OCI-LY1 (cell line): ENCODE measurements around the gene FTHL17.

ENCODE experiments used
- H2AFZ ChIP-seq: fragments of 200-600 bp; sonication (generic), shearing (Covaris generic); 2 replicates; pipeline ENCODE4 v1.6.0; 2014; ENCODE audit warnings: antibody characterized with exemption, mild to moderate bottlenecking, low read length
- H3F3A ChIP-seq: fragments of 200-600 bp; sonication (generic), shearing (Covaris generic); 2 replicates; pipeline ENCODE4 v1.6.0; 2014; ENCODE audit warnings: mild to moderate bottlenecking, antibody characterized with exemption, low read length, moderate library complexity; ENCODE audit not compliant: insufficient read depth
- H3K27ac ChIP-seq: fragments of 200-600 bp; sonication (generic); 2 replicates; pipeline ENCODE4 v1.5.1; 2014; ENCODE audit warnings: low read length, mixed run types, mild to moderate bottlenecking, low read depth; ENCODE audit not compliant: poor library complexity, severe bottlenecking
- H3K27me3 ChIP-seq: fragments of 200-600 bp; sonication (generic); 2 replicates; pipeline ENCODE4 v1.6.0; 2014; ENCODE audit warnings: antibody characterized with exemption, mild to moderate bottlenecking, low read length, moderate library complexity; ENCODE audit not compliant: insufficient read depth
- H3K36me3 ChIP-seq: fragments of 200-600 bp; sonication (generic); 2 replicates; pipeline ENCODE4 v1.6.1; 2014; ENCODE audit warnings: mild to moderate bottlenecking, antibody characterized with exemption, low read length, moderate library complexity, mixed read lengths; ENCODE audit not compliant: insufficient read depth
- H3K4me1 ChIP-seq: fragments of 200-600 bp; sonication (generic); 2 replicates; pipeline ENCODE4 v1.5.1; 2014; ENCODE audit warnings: mild to moderate bottlenecking, low read length, moderate library complexity; ENCODE audit not compliant: insufficient read depth, severe bottlenecking
- H3K4me2 ChIP-seq: fragments of 200-600 bp; sonication (generic), shearing (Covaris generic); 2 replicates; pipeline ENCODE4 v1.6.1; 2014; ENCODE audit warnings: low read length
- H3K4me3 ChIP-seq: fragments of 200-600 bp; sonication (generic); 2 replicates; pipeline ENCODE4 v1.5.1; 2014; ENCODE audit warnings: low read length, low read depth, mild to moderate bottlenecking, mixed read lengths; ENCODE audit not compliant: poor library complexity, severe bottlenecking
- H3K79me2 ChIP-seq: fragments of 200-600 bp; shearing (Covaris generic); 2 replicates; pipeline ENCODE4 v1.6.1; 2016; ENCODE audit warnings: mixed run types, low read length, mixed read lengths; ENCODE audit not compliant: insufficient read depth
- H3K9ac ChIP-seq: fragments of 200-600 bp; sonication (generic), shearing (Covaris generic); 2 replicates; pipeline ENCODE4 v1.6.1; 2014; ENCODE audit warnings: mild to moderate bottlenecking, low read length, mixed read lengths
- H3K9me2 ChIP-seq: fragments of 200-600 bp; sonication (generic), shearing (Covaris generic); 2 replicates; pipeline ENCODE4 v1.6.1; 2014; ENCODE audit warnings: low read depth, mild to moderate bottlenecking, low read length, mixed read lengths
- H3K9me3 ChIP-seq: fragments of 200-600 bp; shearing (Covaris generic); 2 replicates; pipeline ENCODE4 v1.6.1; 2014; ENCODE audit warnings: low read length, mixed read lengths
- H4K20me1 ChIP-seq: fragments of 200-600 bp; sonication (generic), shearing (Covaris generic); 2 replicates; pipeline ENCODE4 v1.6.0; 2016; ENCODE audit warnings: mild to moderate bottlenecking, low read length; ENCODE audit not compliant: insufficient read depth
- CTCF ChIP-seq: fragments of 200-600 bp; sonication (generic), shearing (Covaris generic); IDR thresholded peaks from 2 replicates; pipeline ENCODE4 v1.5.1; 2017; ENCODE audit warnings: mild to moderate bottlenecking, antibody characterized with exemption, low read length, moderate library complexity, mixed read lengths
- EZH2 ChIP-seq: fragments of 200-600 bp; sonication (generic), shearing (Covaris generic); IDR thresholded peaks from 2 replicates; pipeline ENCODE4 v1.8.0; 2017; ENCODE audit warnings: borderline replicate concordance, mixed run types, mild to moderate bottlenecking, antibody characterized with exemption, low read length, moderate library complexity, mixed read lengths

FTHL17 gene

GRCh38 chrX:31099536-31100090 lies 27.8 kb upstream of the FTHL17 start:
- Histone ChIP-seq H2AFZ (no peak overlapping the region), H3K9me2 (no peaks in the 10 kb centered on the region), H3K27ac (no peak overlapping the region), H3K4me2 (no peak overlapping the region), H4K20me1 (no peaks in the 10 kb centered on the region), H3K9ac (no peak overlapping the region), H3F3A (no peaks in the 10 kb centered on the region), H3K36me3 (no peaks in the 10 kb centered on the region), H3K4me3 (no peak overlapping the region), H3K27me3 (no peaks in the 10 kb centered on the region), H3K4me1 (no peaks in the 10 kb centered on the region), H3K79me2 (no peaks in the 10 kb centered on the region), H3K9me3 (no peaks in the 10 kb centered on the region)
- no peak for TF ChIP-seq EZH2

- H4K20me1 ChIP-seq: no peaks in the 10 kb centered on the region
- no peaks in the 10 kb centered on the region for H3K4me1 ChIP-seq
- no peak overlapping the region for H3K27ac ChIP-seq
- no peaks in the 10 kb centered on the region for H3K36me3 ChIP-seq
- no peaks in the 10 kb centered on the region for H3K9me2 ChIP-seq
- H3K79me2 ChIP-seq: no peaks in the 10 kb centered on the region
- no peak overlapping the region for H3K4me3 ChIP-seq
- no peaks in the 10 kb centered on the region for H3K27me3 ChIP-seq
- H2AFZ ChIP-seq: no peak overlapping the region
- H3K9ac ChIP-seq: no peak overlapping the region
- TF ChIP-seq EZH2 (no peak), CTCF (no peak)
- H3F3A ChIP-seq: no peaks in the 10 kb centered on the region
- no peaks in the 10 kb centered on the region for H3K9me3 ChIP-seq
- H3K4me2 ChIP-seq: no peak overlapping the region
Measured at GRCh38 chrX:31098079-31098478, 26.2 kb upstream of the FTHL17 start.

GRCh38 chrX:31093639-31093975 lies 21.8 kb upstream of the FTHL17 start:
- Histone ChIP-seq H3K4me3 (no peak overlapping the region), H3K9me3 (no peaks in the 10 kb centered on the region), H2AFZ (no peak overlapping the region)

More at GRCh38 chrX:31093639-31093975, 21.8 kb upstream of the FTHL17 start:
- Histone ChIP-seq H3K36me3 (no peaks in the 10 kb centered on the region), H3F3A (no peaks in the 10 kb centered on the region), H3K27ac (no peak overlapping the region), H3K9ac (no peak overlapping the region), H3K9me2 (no peaks in the 10 kb centered on the region), H3K4me2 (no peak overlapping the region), H3K27me3 (no peaks in the 10 kb centered on the region), H3K79me2 (no peaks in the 10 kb centered on the region), H3K4me1 (no peaks in the 10 kb centered on the region), H4K20me1 (no peaks in the 10 kb centered on the region)
- no peak for TF ChIP-seq EZH2
- no peak for TF ChIP-seq CTCF
